Dermis lymphatic vessel endothelial cell (primary cell): Measurements from ENCODE around the gene RBM22. TPM values are rescaled to one million over a fixed set of nuclear protein-coding genes. Genes with fewer than 3 reads are reported as not detected.

ENCODE experiments used
- total RNA-seq: library from RNA; depleted of rRNA; stranded (reverse); fragments of >200 nt; gene quantifications from 2 replicates; pipeline ENCODE4 v1.2.1, GENCODE V29; 2014

RBM22 gene
- total RNA-seq = 15.8 and 23.1 TPM in 2 replicates

GRCh38 chr5:150700594-150701377 is at the start of gene RBM22:
Gene RBM22 (minus strand): TSS chr5:150701062. CDS start chr5:150700985, 77 bp downstream.

GRCh38 chr5:150661086-150661485 is 39.8 kb downstream of the RBM22 start, which contains the start of gene MYOZ3:
Gene MYOZ3 (plus strand): TSS chr5:150661251. CDS start chr5:150662942, 1,691 bp downstream.

Other genes with a start within 250 kb of the RBM22 start
- 20.1 and 21.7 TPM in 2 replicates for gene NDST1, start 192.9 kb downstream of the RBM22 start, total RNA-seq
- gene SYNPO, start 60.4 kb downstream of the RBM22 start, total RNA-seq = 4.4 and 7.7 TPM in 2 replicates
- gene MYOZ3, start 39.8 kb downstream of the RBM22 start, total RNA-seq = 0.33 and 0.34 TPM in 2 replicates
- gene DCTN4, start 58.0 kb upstream of the RBM22 start, total RNA-seq = 24.8 and 31.6 TPM in 2 replicates
- gene SMIM3, start 77.7 kb upstream of the RBM22 start, total RNA-seq = 4.9 and 6.6 TPM in 2 replicates
- gene IRGM, start 145.5 kb upstream of the RBM22 start, total RNA-seq = not detected in 2 replicates
- 5.4 and 8.3 TPM in 2 replicates for gene ZNF300, start 203.9 kb upstream of the RBM22 start, total RNA-seq